ENCODE results near the gene DIP2C.

Gene DIP2C

GRCh38 chr10:568848-569247, 120.6 kb downstream of the DIP2C start:
- DNase-seq = no peak

- no peak for DNase-seq
Measured at GRCh38 chr10:567869-568268, 121.6 kb downstream of the DIP2C start.

DNA sequence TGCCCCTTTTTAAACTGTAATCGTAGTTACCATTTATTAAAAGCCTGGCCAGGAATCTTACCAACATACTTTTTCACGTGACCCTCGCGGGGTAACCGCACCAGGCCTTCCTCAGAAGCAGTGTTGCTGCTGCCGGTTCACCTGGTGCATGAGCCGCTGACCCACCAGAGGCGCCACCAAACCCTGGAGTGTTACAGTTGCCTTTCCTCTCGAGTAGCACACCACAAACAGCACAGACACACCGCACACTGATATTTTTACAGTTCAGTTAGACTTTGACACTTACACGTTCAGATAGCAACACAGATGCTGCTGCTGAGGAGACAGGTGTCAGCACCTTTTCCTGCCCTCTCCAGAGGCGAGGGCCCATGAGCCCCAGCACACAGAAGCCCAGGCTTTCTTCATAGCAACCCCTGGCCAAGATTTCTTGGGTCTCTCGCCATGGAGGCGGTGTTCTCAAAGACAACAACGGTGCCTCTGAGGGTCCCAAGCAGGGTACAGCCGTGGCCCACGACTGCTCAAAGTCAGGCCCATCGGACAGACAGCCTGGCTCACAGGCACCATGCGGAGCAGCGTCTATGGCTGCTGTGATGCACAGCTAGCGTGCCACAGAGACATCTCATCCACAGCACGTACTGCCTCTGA, 123.1 kb downstream of the DIP2C start:
- no peak for DNase-seq

DNA sequence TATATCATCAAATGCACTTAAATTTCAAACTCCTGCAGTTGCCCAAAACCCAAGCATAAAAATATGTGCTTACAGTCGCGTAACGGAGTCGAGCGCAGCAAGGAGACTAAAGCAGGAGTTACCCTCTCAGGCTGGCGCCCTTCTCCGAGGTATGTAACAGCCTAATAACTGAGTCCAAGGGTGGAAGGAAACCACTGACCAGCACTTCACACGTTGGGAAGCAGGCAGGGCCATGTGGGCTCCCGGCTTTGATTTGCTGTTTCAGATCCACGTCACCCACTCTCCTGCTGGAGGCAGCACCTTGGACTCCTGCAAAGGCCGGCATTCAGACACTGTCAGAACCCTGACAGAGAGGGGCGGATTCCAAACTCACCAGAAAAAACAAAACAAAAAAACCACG, 123.8 kb downstream of the DIP2C start:
- no peak for DNase-seq

- DNase-seq = no peak
Measured at GRCh38 chr10:565146-565545, 124.3 kb downstream of the DIP2C start.

GRCh38 chr10:563827-564226, 125.6 kb downstream of the DIP2C start:
- no peak for DNase-seq

- DNase-seq = no peak
Measured at GRCh38 chr10:562142-562541, 127.3 kb downstream of the DIP2C start.

GRCh38 chr10:561721-562120, 127.7 kb downstream of the DIP2C start:
- no peak for DNase-seq

DNA sequence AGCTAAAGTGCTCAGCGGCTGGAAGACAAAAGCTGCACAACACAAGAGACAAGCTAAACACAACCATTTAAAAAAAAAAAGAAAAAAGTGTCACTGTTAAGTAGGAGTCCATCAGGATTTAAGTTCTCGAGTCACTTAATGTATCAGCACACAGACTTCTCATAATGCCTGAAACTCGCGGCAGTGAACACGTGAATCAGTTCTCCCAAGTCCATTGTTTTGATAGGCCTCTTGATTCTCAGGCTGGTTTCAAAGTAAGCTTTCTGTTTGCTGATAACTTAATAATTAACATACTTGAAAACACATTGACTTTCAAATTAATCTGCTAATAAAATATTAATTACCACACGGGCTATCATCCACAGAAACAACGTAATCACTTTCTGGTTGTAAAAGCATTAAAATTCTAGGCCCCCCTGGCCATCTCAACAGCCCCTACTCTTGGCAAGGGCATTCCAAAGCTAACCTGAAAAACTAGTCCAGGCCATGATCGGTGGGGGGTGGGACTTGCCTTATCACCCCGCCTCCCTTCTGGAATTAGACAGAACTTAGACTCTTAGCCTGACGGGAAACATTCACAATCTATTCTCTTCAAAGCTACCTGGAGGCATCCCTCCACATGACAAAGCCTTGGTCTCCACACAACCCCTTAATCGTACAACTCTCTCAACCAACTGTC, 129.0 kb downstream of the DIP2C start:
- no peak for DNase-seq

GRCh38 chr10:559767-560047, 129.8 kb downstream of the DIP2C start:
- DNase-seq = no peak

DNA sequence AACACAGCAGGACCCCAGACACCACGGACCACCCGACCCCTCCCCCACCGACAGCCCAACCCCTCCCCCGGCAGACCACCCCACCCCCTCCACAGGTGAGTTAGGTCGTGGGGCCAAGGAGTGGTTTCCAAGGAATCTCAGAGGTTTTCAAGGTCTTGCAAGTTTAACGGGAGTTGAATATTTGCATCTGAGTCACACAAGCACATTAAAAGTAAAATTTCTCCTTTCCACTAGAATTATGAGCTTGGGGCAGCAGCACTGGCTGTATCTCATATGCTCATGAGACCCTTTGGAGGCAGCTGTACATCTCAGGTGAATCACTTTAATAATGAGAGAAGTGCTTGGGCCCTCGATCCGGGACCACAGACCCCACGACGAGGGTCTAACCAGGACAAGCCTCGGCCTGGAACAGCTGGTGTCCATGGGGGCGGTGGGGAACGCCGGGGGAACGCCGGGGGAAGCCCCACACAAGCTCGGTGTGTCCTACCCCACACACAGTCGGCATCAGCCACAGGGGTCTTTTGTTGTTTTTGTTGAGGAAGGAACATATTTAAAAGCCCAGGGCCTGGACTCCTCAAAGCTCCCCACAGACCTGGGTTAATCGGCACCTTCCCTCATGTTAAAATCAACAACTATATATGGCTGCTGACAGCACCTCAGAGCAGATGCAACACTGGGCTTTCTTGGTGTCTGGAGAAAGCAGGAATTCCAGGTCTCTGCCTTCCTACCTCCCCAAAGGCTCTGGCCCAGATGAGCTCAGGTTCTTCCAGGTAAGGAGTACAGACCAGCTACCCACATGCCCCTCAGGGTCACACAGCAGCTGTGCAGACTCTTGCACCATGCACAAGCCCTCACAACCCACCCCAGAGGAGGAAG, 130.3 kb downstream of the DIP2C start:
- no peak for DNase-seq

GRCh38 chr10:558364-558763, 131.1 kb downstream of the DIP2C start:
- no peak for DNase-seq

- no peak for DNase-seq
Measured at GRCh38 chr10:557792-558328, 131.6 kb downstream of the DIP2C start.

GRCh38 chr10:556971-557637, 132.4 kb downstream of the DIP2C start:
- no peak for DNase-seq

GRCh38 chr10:555682-556350, 133.7 kb downstream of the DIP2C start:
- no peak for DNase-seq

DNA sequence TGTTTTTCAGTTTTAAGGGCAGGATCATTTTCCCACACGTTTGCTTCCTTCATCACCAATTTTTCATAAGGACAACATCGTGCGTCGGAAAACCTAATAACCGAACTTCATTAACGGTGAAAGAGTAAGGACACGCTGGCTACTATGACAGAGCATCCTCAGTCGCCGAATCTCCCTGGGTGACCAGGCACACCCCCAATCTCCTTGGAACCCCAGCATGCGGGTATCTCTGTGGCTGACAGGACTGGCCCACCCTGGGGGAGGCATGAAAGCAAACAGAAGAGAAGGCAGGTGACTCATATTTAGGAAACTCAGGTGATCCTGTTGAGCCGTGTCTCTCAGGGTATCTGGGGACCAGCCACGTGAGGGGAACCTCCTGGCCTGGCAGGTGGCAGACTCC, 134.2 kb downstream of the DIP2C start:
- no peak for DNase-seq

DNA sequence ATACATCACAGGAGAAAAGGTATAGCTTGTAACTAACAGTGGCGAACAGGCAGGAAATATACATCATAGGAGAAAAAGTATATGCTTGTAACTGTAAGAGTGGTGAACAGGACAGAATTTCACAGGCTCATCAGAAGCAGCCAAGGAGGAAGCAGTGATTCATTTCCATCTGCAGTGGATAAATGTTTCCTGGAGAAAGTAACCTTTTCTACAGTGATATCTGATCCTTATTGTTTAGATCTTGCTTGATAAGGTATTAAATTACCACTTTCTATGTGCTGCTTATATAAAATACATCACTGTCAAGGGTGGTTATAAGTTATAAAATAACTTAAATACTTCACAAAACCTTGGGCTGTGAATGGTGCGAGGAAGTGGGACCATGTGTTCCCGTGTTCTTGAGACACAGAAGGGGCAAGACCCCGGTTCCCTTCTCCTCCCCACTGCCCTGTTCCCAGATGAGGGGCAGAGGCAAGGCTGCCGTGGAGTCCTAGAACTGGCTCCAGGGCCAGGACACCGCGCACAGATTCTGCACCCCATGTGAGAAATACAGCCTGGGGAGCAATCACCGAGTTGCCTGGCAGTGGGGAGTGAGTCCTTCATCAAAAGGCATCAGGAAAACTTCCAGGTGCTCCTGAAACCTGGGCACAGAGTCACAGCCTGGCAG, 135.2 kb downstream of the DIP2C start:
- DNase-seq = no peak

DNA sequence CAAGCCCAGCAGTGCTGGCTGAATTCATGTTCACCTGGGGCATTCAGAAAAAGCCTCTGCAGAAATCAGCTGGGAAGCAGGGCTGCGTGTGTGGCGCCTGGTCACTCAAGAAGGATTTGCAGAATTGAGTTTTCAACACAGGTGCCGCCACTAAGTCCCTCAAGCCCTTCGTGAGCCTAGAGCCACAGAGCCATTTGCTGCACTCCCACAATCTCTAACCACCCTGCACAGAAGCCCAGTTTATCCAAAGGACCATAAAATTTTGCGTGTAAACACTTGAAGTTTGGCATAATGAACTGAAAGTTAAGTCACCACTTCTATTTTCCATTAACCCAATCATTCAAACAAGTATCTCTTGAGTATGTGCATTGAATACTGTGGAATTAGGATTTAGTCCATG, 136.2 kb downstream of the DIP2C start:
- DNase-seq = no peak

DNA sequence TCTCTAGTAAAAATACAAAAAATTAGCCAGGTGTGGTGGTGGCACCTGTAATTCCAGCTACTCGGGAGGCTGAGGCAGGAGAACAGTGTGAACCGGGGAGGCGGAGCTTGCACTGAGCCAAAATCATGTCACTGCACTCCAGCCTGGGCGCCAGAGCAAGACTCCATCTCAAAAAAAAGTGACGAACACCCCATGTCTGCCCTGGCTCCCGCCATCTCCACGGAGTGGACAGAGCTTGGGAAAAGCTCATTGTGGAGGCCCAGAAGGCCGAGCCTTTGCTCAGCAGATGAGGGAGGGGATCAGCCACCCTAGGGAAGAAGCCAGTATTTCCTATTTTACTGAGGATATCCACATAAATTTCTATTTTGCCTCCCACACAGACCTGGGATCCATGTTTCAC, 136.8 kb downstream of the DIP2C start:
- no peak for DNase-seq

GRCh38 chr10:551373-552252, 137.9 kb downstream of the DIP2C start:
- no peak for DNase-seq

All from NCI-H1436 (cell line).